GM23248 (cell line): ENCODE measurements around the gene GRIK5.

Experiments
- EZH2 ChIP-seq: fragments of 200-600 bp; sonication (generic); IDR thresholded peaks from 2 replicates; pipeline ENCODE4 v1.6.1; 2018; ENCODE audit warnings: antibody characterized with exemption, mild to moderate bottlenecking; ENCODE audit not compliant: insufficient read depth, poor library complexity, severe bottlenecking
- EZH2phosphoT487 ChIP-seq: fragments of 200-600 bp; sonication (generic); IDR thresholded peaks from 2 replicates; pipeline ENCODE4 v1.6.1; 2018; ENCODE audit warnings: antibody characterized with exemption, moderate library complexity, mild to moderate bottlenecking, low read depth; ENCODE audit not compliant: insufficient read depth

GRCh38 chr19:42054205-42054604, 15.8 kb downstream of the GRIK5 start:
- no peak for TF ChIP-seq EZH2
- TF ChIP-seq EZH2phosphoT487: no peak
